ENCODE results near the gene ZNF41. TPM values are rescaled to one million over a fixed set of nuclear protein-coding genes. Genes with fewer than 3 reads are reported as not detected.

Gene ZNF41
- total and polyA plus RNA-seq, 7 donors, result 3.0 to 8.4 (median 4.3) TPM

GRCh38 chrX:47489507-47490275, 6.7 kb upstream of the ZNF41 start:
- Histone ChIP-seq H3K27me3 (no peaks in the 10 kb centered on the region), H3K36me3 (no peaks in the 10 kb centered on the region), H3K4me3 (no peak overlapping the region), H3K27ac (no peak overlapping the region), H3K9me3 (no peaks in the 10 kb centered on the region), H3K4me1 (peaks cover 0 to 9% (median 0%) of the 10 kb centered on the region in 4 donors)
- 94 to 97% methylated on average over 6 of the region's 6 CpGs for WGBS, 2 donors
- TF ChIP-seq CTCF (IDR thresholded peaks at IDR 0.05) (no peak), POLR2A (IDR thresholded peaks at IDR 0.05) (no peak), POLR2AphosphoS5 (IDR thresholded peaks at IDR 0.05) (no peak), EP300 (IDR thresholded peaks at IDR 0.05) (no peak)
- peak; percentile 7 for DNase-seq
- intact Hi-C loops (cut with DNase I), result loop anchor here (10.0 kb wide), 1 partner anchor 345 kb away; the partner anchor contains the start of genes NDUFB11 and RBM10

- intact Hi-C loops (cut with DNase I), result loop anchor here (2.0 to 10.0 kb wide), 2 partner anchors 38 to 340 kb away; partner anchors contain the start of genes NDUFB11 and RBM10
- no peaks in the 10 kb centered on the region for H3K9me3 ChIP-seq
- 14 to 50% methylated on average over 2 of the region's 2 CpGs for WGBS, 2 donors
- no peaks in the 10 kb centered on the region for H3K27me3 ChIP-seq
- H3K27ac ChIP-seq, result no peak overlapping the region
- H3K36me3 ChIP-seq, result no peaks in the 10 kb centered on the region
- H3K4me3 ChIP-seq, result no peak overlapping the region
- peaks cover 0 to 20% (median 0%) of the 10 kb centered on the region in 4 donors for H3K4me1 ChIP-seq
- peak; percentile 11 for DNase-seq
- TF ChIP-seq EP300 (IDR thresholded peaks at IDR 0.05), result no peak
- no peak for TF ChIP-seq POLR2A (IDR thresholded peaks at IDR 0.05)
- no peak for TF ChIP-seq CTCF (IDR thresholded peaks at IDR 0.05)
- no peak for TF ChIP-seq POLR2AphosphoS5 (IDR thresholded peaks at IDR 0.05)
Measured at GRCh38 chrX:47484885-47485284, 1.9 kb upstream of the ZNF41 start.

- H3K4me3 ChIP-seq, result peak overlapping the region; percentile 68 to 89 (median 76)
- H3K36me3 ChIP-seq, result no peaks in the 10 kb centered on the region
- H3K4me1 ChIP-seq, result peaks cover 0 to 20% (median 0%) of the 10 kb centered on the region in 4 donors
- WGBS, 2 donors, result 1 to 5% methylated on average over 24 of the region's 24 CpGs
- H3K27ac ChIP-seq, result peak overlapping the region; percentile 91 to 96 (median 96)
- intact Hi-C loops (cut with DNase I), result loop anchor here (2.0 to 10.0 kb wide), 2 partner anchors 39 to 339 kb away; partner anchors contain the start of genes NDUFB11 and RBM10
- no peaks in the 10 kb centered on the region for H3K27me3 ChIP-seq
- H3K9me3 ChIP-seq, result no peaks in the 10 kb centered on the region
- TF ChIP-seq CTCF (IDR thresholded peaks at IDR 0.05) (no peak), POLR2AphosphoS5 (IDR thresholded peaks at IDR 0.05) (no peak), POLR2A (IDR thresholded peaks at IDR 0.05) (no peak), EP300 (IDR thresholded peaks at IDR 0.05) (no peak)
- DNase-seq, result peak; percentile 63
Measured at GRCh38 chrX:47483306-47484268, 565 bp upstream of the ZNF41 start.

- Histone ChIP-seq H3K9me3 (no peaks in the 10 kb centered on the region), H3K4me1 (peaks cover 0 to 20% (median 0%) of the 10 kb centered on the region in 4 donors), H3K4me3 (peak overlapping the region; percentile 68 to 89 (median 76)), H3K27me3 (no peaks in the 10 kb centered on the region), H3K36me3 (no peaks in the 10 kb centered on the region), H3K27ac (peak overlapping the region; percentile 91 to 96 (median 96))
- TF ChIP-seq POLR2AphosphoS5 (IDR thresholded peaks at IDR 0.05), result no peak
- TF ChIP-seq CTCF (IDR thresholded peaks at IDR 0.05), result no peak
- no peak for TF ChIP-seq EP300 (IDR thresholded peaks at IDR 0.05)
- no peak for TF ChIP-seq POLR2A (IDR thresholded peaks at IDR 0.05)
- DNase-seq, result peak; percentile 20
- intact Hi-C loops (cut with DNase I), result loop anchor here (10.0 kb wide), 1 partner anchor 337 kb away; the partner anchor contains the start of genes NDUFB11 and RBM10
- WGBS, 2 donors, result 7 to 12% methylated on average over 8 of the region's 8 CpGs
Measured at GRCh38 chrX:47482065-47482511, 934 bp downstream of the ZNF41 start.
